ENCODE results near the gene ARHGAP18.

The ARHGAP18 gene

DNA sequence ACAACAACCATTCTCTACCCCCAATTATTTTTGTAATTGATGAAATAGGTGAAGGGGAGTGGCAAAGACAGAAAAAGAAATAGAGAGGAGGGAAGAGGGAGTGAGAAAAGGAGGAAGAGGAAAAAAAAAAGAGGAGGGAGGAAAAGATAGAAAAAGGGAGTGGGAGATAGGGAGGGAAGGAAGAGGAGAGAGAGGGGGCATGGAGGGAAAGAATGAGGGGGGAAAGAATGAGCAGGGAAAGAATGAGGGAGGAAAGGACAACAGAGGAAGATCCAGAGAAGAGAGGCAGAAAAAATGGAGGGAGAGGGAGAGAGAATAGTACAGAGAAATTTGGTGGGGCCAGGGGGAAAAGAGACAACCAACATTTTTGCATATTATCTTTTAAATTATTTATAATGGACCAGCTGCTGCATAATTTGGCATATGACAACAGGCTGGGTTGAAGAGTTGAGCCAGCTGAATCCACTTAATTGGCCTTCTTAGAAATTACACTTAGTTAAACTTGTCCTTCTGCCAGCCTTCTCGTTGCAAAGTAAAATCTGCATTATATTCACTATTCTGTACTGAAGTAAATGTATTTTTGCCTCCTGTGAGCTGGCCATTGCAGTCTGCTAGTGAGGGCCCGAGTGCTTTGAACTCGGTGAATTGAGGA is 101.0 kb downstream of the ARHGAP18 start (continued):
- TF ChIP-seq, protein P1, sequence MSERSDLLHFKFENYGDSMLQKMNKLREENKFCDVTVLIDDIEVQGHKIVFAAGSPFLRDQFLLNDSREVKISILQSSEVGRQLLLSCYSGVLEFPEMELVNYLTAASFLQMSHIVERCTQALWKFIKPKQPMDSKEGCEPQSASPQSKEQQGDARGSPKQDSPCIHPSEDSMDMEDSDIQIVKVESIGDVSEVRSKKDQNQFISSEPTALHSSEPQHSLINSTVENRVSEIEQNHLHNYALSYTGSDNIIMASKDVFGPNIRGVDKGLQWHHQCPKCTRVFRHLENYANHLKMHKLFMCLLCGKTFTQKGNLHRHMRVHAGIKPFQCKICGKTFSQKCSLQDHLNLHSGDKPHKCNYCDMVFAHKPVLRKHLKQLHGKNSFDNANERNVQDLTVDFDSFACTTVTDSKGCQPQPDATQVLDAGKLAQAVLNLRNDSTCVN (tag by site-specific recombination; optimal IDR thresholded peaks at IDR 0.05), result no peak
- no peak for TF ChIP-seq ZNF707 (tag by site-specific recombination; IDR thresholded peaks at IDR 0.05)
- no peak for TF ChIP-seq HOXD13 (CRISPR knock-in tag; IDR thresholded peaks at IDR 0.05; ENCODE audit: borderline replicate concordance)
- peak; percentile 61 for TF ChIP-seq WT1 (tag by site-specific recombination; IDR thresholded peaks at IDR 0.05)
- no peak for TF ChIP-seq ZNF548 (tag by site-specific recombination; IDR thresholded peaks at IDR 0.05)
- TF ChIP-seq, protein P2, sequence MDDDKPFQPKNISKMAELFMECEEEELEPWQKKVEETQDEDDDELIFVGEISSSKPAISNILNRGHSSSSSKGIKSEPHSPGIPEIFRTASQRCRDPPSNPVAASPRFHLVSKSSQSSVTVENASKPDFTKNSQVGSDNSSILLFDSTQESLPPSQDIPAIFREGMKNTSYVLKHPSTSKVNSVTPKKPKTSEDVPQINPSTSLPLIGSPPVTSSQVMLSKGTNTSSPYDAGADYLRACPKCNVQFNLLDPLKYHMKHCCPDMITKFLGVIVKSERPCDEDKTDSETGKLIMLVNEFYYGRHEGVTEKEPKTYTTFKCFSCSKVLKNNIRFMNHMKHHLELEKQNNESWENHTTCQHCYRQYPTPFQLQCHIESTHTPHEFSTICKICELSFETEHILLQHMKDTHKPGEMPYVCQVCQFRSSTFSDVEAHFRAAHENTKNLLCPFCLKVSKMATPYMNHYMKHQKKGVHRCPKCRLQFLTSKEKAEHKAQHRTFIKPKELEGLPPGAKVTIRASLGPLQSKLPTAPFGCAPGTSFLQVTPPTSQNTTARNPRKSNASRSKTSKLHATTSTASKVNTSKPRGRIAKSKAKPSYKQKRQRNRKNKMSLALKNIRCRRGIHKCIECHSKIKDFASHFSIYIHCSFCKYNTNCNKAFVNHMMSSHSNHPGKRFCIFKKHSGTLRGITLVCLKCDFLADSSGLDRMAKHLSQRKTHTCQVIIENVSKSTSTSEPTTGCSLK (tag by site-specific recombination; IDR thresholded peaks at IDR 0.05), result no peak
- TF ChIP-seq PRDM1 (tag by site-specific recombination; IDR thresholded peaks at IDR 0.05), result peak; percentile 13; the same call in 1 of the 2 replicates
- TF ChIP-seq MEIS1 (CRISPR knock-in tag; IDR thresholded peaks at IDR 0.05; ENCODE audit: borderline replicate concordance), result no peak
- no peak for TF ChIP-seq ZNF221 (tag by site-specific recombination; IDR thresholded peaks at IDR 0.05; ENCODE audit: borderline replicate concordance)
- TF ChIP-seq, protein P3, sequence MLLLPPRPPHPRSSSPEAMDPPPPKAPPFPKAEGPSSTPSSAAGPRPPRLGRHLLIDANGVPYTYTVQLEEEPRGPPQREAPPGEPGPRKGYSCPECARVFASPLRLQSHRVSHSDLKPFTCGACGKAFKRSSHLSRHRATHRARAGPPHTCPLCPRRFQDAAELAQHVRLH (tag by site-specific recombination; IDR thresholded peaks at IDR 0.05), result no peak
- TF ChIP-seq ZNF660 (tag by site-specific recombination; IDR thresholded peaks at IDR 0.05), result no peak
- TF ChIP-seq ZNF843 (tag by site-specific recombination; IDR thresholded peaks at IDR 0.05), result no peak
- TF ChIP-seq ZSCAN30 (tag by site-specific recombination; IDR thresholded peaks at IDR 0.05), result no peak
- no peak for TF ChIP-seq SCRT1 (tag by site-specific recombination; IDR thresholded peaks at IDR 0.05; ENCODE audit: borderline replicate concordance)
- TF ChIP-seq, protein P4, sequence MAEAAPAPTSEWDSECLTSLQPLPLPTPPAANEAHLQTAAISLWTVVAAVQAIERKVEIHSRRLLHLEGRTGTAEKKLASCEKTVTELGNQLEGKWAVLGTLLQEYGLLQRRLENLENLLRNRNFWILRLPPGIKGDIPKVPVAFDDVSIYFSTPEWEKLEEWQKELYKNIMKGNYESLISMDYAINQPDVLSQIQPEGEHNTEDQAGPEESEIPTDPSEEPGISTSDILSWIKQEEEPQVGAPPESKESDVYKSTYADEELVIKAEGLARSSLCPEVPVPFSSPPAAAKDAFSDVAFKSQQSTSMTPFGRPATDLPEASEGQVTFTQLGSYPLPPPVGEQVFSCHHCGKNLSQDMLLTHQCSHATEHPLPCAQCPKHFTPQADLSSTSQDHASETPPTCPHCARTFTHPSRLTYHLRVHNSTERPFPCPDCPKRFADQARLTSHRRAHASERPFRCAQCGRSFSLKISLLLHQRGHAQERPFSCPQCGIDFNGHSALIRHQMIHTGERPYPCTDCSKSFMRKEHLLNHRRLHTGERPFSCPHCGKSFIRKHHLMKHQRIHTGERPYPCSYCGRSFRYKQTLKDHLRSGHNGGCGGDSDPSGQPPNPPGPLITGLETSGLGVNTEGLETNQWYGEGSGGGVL (tag by site-specific recombination; IDR thresholded peaks at IDR 0.05), result peak; percentile 55
- TF ChIP-seq, protein P5, sequence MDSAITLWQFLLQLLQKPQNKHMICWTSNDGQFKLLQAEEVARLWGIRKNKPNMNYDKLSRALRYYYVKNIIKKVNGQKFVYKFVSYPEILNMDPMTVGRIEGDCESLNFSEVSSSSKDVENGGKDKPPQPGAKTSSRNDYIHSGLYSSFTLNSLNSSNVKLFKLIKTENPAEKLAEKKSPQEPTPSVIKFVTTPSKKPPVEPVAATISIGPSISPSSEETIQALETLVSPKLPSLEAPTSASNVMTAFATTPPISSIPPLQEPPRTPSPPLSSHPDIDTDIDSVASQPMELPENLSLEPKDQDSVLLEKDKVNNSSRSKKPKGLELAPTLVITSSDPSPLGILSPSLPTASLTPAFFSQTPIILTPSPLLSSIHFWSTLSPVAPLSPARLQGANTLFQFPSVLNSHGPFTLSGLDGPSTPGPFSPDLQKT (IDR thresholded peaks at IDR 0.05; ENCODE audit: borderline replicate concordance, low read depth, low read length), result no peak
- no peak for TF ChIP-seq ZNF701 (tag by site-specific recombination; IDR thresholded peaks at IDR 0.05)
- no peak for TF ChIP-seq ZNF624 (tag by site-specific recombination; IDR thresholded peaks at IDR 0.05)
- TF ChIP-seq ZNF266 (tag by site-specific recombination; IDR thresholded peaks at IDR 0.05; ENCODE audit: low read depth), result no peak
- TF ChIP-seq ZNF837 (tag by site-specific recombination; IDR thresholded peaks at IDR 0.05), result no peak
